Esophagus muscularis mucosa (tissue), 3 donors: ENCODE data around the gene TMEM92.

Source experiments
- CTCF ChIP-seq, 3 experiments: fragments of 200-600 bp in 2 of 3; fragments of 450-650 bp in 1 of 3; sonication (generic) in 2 of 3; IDR thresholded peaks; one replicate each; pipeline ENCODE4 v1.5.1; 2017 to 2019; ENCODE audit warnings: antibody characterized with exemption in 3 of 3, mild to moderate bottlenecking in 2 of 3, moderate library complexity in 1 of 3
- POLR2A ChIP-seq: fragments of 450-650 bp; IDR thresholded peaks from one replicate; pipeline ENCODE4 v1.6.1; 2017; ENCODE audit warnings: antibody characterized with exemption, moderate library complexity, mild to moderate bottlenecking, low read depth

DNA sequence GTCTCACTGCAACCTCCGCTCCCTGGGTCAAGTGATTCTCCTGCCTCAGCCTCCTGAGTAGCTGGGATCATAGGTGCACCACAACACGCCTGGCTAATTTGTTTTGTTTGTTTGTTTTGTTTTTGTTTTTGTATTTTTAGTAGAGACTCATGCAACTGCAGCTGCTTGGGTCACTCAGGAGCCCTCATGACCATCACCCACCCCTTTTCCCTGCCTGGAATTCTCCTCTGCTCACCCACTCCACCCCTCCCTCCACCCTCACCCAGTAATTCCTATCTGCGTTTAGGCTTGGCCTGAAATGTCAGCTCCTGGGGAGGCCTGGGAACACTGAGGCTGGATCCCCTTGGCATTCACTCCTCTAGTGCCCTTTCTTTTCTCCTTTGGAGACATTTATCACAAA is 25.5 kb downstream of the TMEM92 start:
- TF ChIP-seq POLR2A (no peak), CTCF (IDR thresholded peaks at IDR 0.05) (no peak)
